ENCODE results near the gene CKS2.
A peak's percentile ranks its signal among the peaks of the same experiment; 100 is the strongest.
"Not testable (repeated sequence)": the region's sequence is repeated elsewhere in the genome, so short reads cannot be mapped to it uniquely, and the experiment has no call there.

Gene CKS2

DNA sequence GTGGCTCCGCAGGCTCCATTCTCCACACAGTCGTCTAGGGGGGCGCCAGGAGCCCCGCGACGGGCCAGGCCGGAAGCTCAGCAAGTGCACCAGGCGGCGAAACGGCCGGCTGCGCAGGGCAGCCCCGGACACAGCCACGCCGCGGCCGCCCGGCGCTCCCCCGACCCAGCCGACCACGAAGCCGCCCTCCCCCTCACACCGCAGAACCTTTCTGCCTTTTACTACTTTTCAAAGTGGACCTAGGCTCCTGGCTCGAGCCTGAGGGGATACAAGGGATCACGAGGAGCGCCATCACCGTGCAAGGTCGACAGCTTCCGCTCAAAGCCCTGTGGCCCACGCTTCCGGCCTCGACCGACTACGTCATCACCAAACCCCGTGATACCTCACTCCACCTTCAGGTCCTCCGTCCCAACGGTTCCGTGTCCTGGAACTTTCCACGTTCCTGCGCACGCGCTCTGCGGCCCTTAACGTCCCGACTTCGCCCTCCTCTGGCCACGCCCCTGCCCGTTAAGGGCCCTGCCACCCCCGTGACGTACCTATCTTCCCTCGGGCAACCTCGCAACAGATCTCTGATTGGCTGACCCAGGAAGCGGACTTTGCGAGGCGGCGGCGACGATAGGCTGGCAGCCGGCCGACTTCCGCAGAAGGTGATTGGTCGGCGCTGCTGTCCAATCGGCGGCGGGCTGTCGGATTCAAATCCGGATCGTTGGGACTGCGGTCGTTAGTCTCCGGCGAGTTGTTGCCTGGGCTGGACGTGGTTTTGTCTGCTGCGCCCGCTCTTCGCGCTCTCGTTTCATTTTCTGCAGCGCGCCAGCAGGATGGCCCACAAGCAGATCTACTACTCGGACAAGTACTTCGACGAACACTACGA, at the start of gene CKS2:
CKS2 (plus strand) TSS at position 721 of the 871 bp plus-strand sequence; CDS start at position 819, 98 bp downstream.
- peak; percentile 100 for DNase-seq

DNA sequence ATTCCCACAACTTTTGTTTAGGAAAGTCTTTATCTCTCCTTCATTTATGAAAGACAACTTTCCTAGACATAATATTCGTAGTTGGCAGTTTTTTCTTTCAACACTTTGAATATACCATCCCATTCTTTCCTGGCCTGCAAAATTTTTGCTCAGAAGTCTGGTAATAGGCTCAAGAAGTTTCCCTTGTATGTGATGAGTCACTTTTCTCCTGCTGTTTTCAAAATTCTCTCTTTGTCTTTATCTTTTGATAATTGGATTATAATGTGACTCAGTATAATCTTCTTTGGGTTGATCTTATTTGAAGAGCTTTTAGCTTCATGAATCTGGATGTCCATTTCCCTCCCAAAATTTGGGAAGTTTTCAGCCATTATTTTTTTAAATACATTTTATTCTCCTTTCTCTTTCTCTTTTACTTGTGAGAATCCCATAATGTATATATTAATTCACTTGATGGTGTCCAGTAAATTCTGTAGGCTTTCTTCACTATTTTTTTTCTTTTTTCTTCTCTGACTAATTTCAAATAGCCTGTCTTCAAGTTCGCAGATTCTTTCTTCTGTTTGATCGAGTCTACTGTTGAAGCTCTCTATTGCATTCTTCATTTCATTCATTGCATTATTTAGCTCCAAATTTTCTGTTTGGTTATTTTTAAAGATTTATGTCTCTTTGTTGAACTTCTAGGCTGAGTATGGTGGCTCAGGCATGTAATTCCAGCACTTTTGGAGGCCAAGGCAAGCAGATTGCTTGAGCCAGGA, 37.3 kb upstream of the CKS2 start:
- DNase-seq = no peak

DNA sequence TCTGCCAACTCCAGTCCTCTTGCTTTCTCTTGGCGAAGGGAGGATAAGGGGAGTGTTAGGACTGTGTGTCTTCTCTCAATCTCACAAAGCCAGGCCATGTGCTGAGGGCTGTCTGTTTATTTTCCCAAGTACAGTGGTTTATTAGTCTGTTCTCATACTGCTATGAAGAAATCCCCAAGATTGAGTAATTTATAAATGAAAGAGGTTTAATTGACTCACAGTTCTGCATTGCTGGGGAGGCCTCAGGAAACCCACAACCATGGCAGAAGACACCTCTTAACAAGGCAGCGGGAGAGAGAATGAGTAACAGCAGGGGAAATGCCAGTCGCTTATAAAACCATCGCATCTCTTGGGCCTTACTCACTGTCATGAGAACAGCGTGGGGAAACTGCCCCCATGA, 36.2 kb upstream of the CKS2 start:
- peak; percentile 25 for DNase-seq

DNA sequence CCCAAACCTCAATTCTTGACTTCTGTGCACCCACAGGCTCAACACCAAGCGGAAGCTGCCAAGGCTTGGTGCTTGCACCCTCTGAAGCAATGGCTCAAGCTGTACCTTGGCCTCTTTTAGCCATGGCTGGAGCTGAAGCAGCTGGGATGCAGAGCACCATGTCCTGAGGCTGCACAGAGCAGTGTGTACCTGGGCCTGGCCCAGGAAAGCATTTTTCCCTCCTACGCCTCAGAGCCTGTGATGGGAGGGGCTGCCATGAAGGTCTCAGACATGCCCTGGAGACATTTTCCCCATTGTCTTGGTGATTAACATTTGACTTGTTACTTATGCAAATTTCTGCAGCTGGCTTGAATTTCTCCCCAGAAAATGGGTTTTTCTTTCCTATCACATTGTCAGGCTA, 35.0 kb upstream of the CKS2 start:
- not testable (repeated sequence) for DNase-seq

DNA sequence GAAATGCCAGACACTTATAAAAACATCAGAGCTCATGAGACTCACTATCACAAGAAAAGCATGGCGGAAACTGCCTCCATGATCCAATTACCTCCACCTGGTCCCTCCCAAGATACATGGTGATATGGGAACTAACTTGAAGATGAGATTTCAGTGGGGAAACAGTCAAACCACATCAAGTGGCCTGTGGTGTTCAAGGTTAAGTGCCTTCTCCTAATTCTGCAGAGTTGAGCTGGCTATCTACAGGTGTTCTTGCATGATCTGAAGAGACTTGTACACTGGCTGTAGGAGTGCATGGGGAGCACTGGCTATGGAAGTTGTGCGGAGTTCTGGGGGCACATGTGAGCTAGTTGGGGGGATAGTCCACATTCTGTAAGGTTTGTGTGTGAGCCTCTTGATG, 34.0 kb upstream of the CKS2 start:
- DNase-seq = no peak

DNA sequence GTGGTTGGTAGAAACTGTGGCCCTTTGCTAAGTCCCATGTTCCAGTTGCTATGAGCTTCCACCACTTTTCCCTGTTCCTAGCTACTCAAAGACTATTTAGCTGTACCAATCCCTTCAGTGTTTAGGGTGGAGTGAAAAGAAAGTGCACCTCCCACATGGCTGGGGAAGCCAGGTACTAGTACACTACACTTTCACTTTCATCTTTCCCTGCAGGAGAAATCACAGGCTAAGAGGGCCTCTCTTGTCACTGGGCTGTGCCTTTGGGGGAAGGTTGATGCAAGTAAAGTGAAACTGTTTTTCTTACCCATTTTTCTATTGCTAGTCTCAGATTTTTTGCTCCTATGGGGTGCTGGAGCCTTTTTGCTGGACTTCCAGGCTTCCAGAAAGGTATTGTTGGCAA, 33.5 kb upstream of the CKS2 start:
- DNase-seq = no peak

DNA sequence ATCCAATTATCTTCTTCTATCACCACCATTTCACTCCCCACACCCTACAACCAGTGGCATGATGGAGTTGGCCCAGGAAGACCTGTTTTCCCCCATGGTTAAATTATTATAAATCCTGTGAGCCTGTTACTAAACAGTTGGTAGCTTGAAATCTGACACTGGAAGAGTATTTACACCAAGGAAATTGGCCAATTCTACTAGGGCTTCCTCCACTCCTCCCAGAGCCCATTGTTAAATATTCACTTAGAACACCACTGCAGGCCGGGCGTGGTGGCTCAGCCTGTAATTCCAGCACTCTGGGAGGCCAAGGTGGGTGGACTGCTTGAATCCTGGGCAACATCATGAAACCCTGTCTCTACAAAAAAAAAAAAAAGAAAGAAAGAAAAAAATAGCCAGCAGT, 32.4 kb upstream of the CKS2 start:
- DNase-seq = no peak

DNA sequence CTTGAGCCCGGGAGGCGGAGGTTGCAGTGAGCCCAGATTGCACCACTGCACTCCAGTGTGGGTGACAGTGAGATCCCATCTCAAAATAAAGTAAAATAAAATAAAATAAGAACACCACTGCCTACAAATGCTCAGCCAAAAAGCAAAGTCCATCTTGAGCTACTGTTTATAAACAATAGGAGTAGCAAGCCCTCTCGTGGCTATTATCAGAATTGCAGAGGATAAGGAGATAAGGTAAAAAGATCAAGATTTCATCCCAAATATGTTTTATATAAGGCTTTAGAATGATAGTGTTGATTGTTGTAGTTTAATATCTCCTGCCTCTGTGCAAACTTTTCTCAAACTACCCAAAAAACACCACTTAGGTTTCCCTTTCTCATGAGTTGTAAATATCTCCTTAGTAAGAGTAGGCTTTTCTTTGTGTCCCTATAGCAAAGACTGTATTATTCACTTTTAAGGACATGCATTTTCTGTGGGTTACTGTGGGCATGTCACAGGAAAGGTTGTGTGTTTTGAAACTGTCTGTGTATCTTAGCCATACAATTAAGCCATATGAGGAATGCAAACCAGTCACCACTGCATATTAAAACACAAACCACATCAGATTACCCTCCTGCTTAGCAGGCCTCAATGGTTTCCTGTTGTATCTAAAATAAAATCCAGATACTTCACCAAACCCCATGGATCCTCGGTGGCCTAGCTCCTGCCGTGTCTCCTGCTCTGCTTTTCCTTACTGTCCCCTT, 31.8 kb upstream of the CKS2 start:
- peak; percentile 59 for DNase-seq

DNA sequence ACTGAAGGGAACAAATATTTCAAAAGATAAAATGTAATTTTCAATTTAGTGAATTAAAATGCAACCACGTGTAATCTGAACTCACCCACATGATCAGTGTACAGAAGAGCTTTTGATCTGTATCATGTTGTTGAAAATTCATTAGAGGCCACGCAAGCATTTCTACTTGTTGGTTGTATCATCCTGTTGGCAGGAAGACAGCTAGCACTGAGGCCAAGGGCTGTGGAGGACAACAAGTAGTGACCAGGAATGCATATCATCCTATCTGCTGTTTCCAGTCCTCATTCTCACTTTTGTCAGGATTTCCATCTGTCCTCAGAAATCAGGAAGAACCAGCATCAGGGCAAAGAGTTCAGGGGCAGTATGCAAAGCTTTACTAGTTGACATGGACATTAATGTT, 29.9 kb upstream of the CKS2 start:
- no peak for DNase-seq

DNA sequence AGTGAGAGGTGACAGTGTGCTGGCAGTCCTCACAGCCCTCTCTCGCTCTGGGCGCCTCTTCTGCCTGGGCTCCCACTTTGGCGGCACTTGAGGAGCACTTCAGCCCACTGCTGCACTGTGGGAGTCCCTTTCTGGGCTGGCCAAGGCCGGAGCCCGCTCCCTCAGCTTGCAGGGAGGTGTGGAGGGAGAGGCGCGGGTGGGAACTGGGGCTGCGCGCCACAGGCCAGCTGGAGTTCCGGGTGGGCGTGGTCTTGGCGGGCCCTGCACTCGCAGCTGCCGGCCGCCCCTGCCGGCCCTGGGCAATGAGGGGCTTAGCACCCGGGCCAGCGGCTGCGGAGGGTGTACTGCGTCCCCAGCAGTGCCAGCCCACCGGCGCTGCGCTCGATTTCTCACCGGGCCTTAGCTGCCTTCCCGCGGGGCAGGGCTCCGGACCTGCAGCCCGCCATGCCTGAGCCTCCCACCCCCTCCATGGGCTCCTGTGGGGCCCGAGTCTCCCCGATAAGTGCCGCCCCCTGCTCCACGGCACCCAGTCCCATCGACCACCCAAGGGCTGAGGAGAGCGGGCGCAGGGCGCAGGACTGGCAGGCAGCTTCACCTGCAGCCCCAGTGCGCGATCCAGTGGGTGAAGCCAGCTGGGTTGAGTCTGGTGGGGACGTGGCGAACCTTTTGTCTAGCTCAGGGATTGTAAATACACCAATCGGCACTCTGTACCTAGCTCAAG, 28.6 kb upstream of the CKS2 start:
- DNase-seq = not testable (repeated sequence)

DNA sequence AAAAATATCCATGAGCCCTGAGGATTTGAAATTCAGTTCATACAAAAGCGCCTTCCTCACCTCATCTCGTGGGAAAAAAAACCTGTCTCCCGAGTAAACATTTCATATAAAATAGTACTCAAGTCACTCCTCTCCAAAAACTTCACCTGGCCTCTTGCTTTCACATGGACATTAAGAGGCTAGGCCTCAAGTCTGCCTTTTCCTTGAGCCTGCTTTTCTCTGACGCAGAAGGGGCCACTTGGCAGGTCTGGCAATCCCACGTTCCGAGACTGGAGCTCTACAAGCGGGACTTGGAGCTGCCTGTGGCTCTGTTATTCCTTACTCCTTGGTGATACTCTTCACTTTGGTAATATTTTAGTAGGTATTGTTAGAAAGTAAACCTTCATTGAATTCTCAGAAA, 26.9 kb upstream of the CKS2 start:
- no peak for DNase-seq

DNA sequence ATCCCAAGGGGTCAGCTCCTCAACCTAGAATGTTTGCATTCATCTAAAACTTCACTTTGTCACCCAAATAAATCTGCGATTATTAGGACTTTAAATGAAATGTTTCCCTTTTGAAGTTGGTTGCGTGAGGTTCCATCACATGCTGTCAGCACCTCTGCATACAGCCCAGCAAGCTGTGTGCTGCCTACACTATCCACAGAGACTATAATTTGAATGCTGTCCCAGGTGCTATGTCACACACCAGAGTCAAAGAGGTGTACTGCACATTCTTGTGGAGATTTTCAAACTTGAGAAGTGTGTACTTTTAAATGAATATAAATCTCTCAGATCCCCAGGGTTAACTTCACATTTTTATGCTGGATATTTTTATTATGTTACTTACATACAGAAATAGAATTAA, 19.3 kb upstream of the CKS2 start:
- no peak for DNase-seq

DNA sequence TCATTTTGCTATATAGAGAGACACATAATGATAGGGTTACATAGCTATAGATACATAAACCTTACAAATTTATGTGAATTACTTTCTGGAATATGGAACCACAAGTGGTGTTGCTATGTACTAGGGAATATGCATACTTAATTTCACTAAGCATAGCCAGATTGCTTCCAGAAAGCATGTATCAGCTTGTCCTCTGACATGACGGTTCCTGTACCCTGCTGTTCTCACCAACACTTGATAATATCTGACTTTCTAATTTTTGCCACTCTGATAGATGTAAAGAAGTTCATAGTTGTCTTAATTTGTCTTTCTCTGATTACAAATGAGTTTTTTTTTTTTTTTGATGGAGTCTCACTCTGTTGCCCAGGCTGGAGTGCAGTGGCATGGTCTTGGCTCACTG, 18.0 kb upstream of the CKS2 start:
- DNase-seq = no peak

DNA sequence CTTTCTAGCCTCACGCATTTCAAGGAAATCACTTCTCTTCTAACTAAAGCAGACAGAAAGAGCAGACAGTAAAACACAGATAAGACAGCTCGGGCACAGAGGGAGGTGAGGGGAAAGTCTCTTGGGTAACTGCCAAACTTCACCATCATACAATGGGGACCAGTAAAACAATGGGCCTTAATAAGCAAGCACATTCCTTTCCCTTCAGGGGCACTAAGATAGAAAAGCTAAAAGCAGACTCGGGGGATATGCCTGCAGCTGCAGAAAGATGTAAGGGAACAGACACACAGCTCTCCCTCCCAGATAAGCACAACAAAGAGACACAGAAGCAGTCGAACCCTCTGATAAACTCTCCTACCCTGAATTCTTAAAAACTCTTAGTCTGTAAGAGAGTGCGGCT, 15.6 kb upstream of the CKS2 start:
- no peak for DNase-seq

DNA sequence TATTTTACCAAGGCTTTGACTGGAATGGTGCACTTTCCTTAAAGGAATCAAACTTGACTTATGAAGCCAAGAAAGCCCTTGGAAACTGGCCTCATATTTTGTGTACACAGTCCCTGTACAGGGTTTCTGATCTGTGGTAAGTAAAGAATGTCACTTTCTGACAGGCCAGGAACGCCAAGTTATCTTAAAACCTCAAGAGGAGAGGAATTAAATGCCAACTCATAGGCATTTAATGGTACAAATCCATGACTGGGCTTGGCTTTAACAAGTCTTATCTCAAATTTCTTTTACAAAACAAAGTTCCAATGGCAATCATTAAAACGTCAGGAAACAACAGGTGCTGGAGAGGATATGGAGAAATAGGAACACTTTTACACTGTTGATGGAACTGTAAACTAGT, 9.0 kb upstream of the CKS2 start:
- not testable (repeated sequence) for DNase-seq

DNA sequence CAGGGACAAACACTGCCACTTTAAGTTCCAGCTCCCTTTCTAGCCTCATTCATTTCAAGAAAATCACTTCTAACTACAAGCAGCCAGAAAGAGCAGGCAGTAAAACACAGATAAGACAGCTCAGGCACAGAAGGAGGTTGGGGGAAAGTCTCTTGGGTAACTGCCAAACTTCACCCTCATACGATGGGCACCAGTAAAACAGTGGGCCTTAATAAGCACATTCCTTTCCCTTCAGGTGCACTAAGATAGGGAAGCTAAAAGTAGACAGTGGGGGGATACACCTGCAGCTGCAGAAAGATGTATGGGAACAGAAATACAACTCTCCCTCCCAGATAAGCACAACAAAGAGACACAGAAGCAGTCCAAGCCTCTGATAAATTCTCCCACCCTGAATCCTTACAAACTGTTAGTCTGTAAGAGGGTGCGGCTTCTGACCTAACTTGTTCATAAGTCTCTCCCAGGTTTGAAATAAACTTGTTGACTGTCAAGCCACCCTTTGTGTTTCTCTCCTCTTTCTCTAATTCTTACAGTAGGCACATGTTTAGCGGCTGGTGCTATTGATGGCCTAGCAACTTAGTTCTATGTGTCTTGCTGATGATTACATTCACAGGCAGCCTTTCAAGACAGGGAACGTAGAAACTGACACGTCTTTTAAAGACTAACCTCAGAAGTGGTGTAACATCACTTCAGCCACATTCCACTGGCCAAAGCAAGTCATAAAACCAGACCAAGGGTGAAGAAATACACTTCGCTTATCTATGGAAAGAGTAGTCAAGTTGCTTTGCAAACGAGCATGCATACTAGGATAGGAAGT, 6.8 kb upstream of the CKS2 start:
- DNase-seq = no peak

DNA sequence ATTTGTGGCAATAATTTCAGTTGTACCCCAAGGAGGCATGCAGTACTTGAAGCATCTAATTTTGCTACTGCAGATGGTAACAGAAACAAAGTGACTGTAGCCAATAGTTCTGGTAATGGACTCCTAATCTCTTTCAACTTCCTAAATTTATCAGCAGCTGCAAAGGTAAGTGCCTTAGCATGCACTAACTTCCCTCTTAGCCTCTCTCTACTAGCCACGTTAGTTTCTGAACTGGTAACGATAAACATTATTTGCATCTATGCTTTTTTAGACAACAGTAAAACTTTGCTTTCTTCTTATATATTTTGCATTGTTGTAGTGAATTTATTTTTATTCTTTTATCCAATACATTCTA, 6.2 kb upstream of the CKS2 start:
- no peak for DNase-seq

DNA sequence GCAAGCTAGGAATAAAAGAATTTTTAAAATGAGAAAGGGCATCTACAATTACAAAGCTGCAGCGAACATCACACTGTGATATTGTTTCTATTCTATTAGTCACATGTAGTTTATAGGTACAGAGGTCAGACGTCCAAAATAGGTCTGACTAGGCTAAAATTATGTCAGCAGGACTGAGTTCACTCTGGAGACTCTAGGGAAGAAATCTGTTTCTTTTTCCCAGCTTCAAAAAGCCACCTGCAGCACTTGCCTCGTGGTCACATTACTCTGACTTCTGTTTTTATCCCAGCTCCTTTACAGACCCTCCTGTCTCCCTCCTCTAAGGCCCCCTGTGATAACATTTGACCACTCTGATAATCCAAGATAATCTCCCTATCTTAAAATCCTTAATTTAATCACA, 5.1 kb upstream of the CKS2 start:
- peak; percentile 16 for DNase-seq

DNA sequence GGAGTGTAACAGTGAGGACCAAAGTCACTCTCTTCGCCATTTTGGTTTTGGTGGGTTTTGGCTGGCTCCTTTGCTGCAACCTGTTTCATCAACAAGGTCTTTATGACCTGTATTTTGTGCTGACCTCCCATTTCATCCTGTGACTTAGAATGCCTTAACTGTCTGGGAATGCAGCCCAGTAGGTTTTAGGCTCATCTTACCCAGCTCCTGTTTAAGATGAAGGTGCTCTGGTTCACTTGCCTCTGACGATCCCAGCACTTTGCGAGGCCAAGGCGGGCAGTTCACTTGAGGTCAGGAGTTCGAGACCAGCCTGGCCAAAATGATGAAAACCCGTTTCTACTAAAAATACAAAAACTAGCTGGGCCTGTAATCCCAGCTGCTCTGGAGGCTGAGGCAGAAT, 1.8 kb upstream of the CKS2 start:
- DNase-seq = no peak

DNA sequence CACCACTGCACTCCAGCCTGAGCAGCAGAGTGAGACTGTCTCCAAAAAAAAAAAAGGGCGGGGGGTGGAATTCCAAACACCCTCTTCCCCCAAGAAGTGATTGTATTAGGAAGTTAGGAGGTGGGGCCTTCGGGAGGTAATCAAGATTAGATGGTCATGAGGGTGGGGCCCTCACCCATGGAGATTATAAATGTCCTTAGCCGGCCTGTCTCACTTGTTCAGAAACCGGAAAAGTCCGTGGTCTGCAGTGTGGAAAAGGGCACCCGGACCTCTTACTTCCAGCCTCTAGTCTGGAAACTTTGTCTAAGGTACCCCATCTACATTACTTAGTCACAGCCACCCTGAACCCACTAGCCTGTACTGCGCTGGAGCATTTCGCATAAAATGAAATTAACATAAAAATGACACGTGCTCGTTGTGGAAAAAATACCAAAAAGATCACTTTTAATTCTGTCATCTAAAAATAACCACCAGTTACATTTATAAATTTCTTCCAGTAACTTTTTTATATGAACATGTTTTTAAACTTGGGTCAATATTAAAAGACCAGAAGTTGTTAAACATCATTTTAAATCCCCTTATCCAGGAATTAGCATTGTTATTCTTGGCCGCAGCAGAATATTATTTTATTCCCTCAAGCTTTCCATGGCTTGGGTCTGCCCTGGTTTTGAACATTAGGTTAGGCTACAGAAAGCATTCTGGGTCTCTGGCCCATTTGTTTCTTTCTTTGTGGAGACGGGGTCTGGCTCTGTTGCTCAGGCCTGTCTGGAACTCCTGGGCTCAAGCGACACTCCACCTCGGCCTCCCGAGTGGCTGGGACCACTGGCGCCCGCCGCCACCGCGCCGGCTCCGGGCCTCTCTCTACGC, 1.2 kb upstream of the CKS2 start:
- DNase-seq = no peak

Measured in inflammatory macrophage treated with lipopolysaccharide for 4 hours (primary cell).